HL-60 (cell line): ENCODE results near the gene PPIG.

Source experiments
- GABPA ChIP-seq: IDR thresholded peaks from 2 replicates; pipeline ENCODE4 v1.6.1; 2012; ENCODE audit warnings: low read depth
- POLR2AphosphoS5 ChIP-seq: IDR thresholded peaks from 2 replicates; pipeline ENCODE4 v1.6.1; 2012; ENCODE audit warnings: low read depth
- SPI1 ChIP-seq: IDR thresholded peaks from 2 replicates; pipeline ENCODE4 v1.6.1; 2012; ENCODE audit warnings: low read depth, mild to moderate bottlenecking, borderline replicate concordance
- TF ChIP-seq, protein P1 (sequence below): IDR thresholded peaks from one replicate; pipeline ENCODE4 v1.5.1; 2011; ENCODE audit warnings: low read length, control low read depth, inconsistent platforms; ENCODE audit not compliant: insufficient read depth
- TF ChIP-seq, protein P2 (sequence below): IDR thresholded peaks from 2 replicates; pipeline ENCODE4 v1.6.1; 2012; ENCODE audit warnings: low read depth; ENCODE audit not compliant: insufficient replicate concordance

DNA sequence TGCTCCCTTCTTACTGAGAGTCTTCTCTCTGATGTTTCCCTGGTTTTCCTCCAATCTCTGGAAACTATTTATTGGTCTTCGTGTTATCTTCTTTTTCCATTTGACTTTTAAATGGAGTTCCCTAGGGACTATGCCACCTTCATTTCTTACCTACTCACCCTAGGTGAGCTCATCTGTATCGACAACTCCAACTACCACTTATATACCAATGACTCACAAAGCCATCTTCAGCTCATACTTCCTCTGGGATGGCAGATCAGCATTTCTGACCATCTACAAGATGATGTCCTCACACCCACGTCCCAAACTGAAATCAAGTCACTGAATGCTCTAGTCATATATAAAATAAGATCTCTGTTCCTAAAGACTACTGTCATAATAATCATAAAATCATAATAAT, 69.5 kb downstream of the PPIG start:
- TF ChIP-seq, protein P1, sequence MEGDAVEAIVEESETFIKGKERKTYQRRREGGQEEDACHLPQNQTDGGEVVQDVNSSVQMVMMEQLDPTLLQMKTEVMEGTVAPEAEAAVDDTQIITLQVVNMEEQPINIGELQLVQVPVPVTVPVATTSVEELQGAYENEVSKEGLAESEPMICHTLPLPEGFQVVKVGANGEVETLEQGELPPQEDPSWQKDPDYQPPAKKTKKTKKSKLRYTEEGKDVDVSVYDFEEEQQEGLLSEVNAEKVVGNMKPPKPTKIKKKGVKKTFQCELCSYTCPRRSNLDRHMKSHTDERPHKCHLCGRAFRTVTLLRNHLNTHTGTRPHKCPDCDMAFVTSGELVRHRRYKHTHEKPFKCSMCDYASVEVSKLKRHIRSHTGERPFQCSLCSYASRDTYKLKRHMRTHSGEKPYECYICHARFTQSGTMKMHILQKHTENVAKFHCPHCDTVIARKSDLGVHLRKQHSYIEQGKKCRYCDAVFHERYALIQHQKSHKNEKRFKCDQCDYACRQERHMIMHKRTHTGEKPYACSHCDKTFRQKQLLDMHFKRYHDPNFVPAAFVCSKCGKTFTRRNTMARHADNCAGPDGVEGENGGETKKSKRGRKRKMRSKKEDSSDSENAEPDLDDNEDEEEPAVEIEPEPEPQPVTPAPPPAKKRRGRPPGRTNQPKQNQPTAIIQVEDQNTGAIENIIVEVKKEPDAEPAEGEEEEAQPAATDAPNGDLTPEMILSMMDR, result no peak
- TF ChIP-seq GABPA, result no peak
- no peak for TF ChIP-seq SPI1
- TF ChIP-seq, protein P2, sequence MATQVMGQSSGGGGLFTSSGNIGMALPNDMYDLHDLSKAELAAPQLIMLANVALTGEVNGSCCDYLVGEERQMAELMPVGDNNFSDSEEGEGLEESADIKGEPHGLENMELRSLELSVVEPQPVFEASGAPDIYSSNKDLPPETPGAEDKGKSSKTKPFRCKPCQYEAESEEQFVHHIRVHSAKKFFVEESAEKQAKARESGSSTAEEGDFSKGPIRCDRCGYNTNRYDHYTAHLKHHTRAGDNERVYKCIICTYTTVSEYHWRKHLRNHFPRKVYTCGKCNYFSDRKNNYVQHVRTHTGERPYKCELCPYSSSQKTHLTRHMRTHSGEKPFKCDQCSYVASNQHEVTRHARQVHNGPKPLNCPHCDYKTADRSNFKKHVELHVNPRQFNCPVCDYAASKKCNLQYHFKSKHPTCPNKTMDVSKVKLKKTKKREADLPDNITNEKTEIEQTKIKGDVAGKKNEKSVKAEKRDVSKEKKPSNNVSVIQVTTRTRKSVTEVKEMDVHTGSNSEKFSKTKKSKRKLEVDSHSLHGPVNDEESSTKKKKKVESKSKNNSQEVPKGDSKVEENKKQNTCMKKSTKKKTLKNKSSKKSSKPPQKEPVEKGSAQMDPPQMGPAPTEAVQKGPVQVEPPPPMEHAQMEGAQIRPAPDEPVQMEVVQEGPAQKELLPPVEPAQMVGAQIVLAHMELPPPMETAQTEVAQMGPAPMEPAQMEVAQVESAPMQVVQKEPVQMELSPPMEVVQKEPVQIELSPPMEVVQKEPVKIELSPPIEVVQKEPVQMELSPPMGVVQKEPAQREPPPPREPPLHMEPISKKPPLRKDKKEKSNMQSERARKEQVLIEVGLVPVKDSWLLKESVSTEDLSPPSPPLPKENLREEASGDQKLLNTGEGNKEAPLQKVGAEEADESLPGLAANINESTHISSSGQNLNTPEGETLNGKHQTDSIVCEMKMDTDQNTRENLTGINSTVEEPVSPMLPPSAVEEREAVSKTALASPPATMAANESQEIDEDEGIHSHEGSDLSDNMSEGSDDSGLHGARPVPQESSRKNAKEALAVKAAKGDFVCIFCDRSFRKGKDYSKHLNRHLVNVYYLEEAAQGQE, result no peak
- no peak for TF ChIP-seq POLR2AphosphoS5
